GM23248 (cell line): ENCODE data around the gene MRPL32.

Experiments used
- EZH2 ChIP-seq: fragments of 200-600 bp; sonication (generic); IDR thresholded peaks from 2 replicates; pipeline ENCODE4 v1.6.1; 2018; ENCODE audit warnings: antibody characterized with exemption, mild to moderate bottlenecking; ENCODE audit not compliant: insufficient read depth, poor library complexity, severe bottlenecking
- EZH2phosphoT487 ChIP-seq: fragments of 200-600 bp; sonication (generic); IDR thresholded peaks from 2 replicates; pipeline ENCODE4 v1.6.1; 2018; ENCODE audit warnings: antibody characterized with exemption, moderate library complexity, mild to moderate bottlenecking, low read depth; ENCODE audit not compliant: insufficient read depth

- TF ChIP-seq EZH2 (no peak), EZH2phosphoT487 (no peak)
These were observed 47.9 kb downstream of the MRPL32 start for GRCh38 chr7:42980084-42980483.
